A204.1 (cell line): ENCODE data around the gene AK4.

Experiments
- FAIRE-seq: peaks from 2 replicates; lab custom pipeline; 2012; peaks lifted over from hg19 to GRCh38; lab: Jason Lieb, UNC

The AK4 gene

GRCh38 chr1:65279070-65279779 lies 131.2 kb downstream of the AK4 start:
- no peak for FAIRE-seq
